ENCODE results near the gene ASCC3.

GRCh38 chr6:100506651-100507050 is 374.5 kb downstream of the ASCC3 start:
- TF ChIP-seq CTCF (IDR thresholded peaks at IDR 0.05 in 2 of 3, conservative IDR thresholded peaks at IDR 0.05 in 1 of 3; ENCODE audit: borderline replicate concordance in 1 of 3, insufficient read depth in 1 of 3, low read depth in 2 of 3, low read length in 2 of 3) (no peak), EGR1 (IDR thresholded peaks at IDR 0.05; ENCODE audit: low read depth) (no peak), POLR2A (IDR thresholded peaks at IDR 0.05; ENCODE audit: borderline replicate concordance, extremely low read depth, insufficient read depth, insufficient read length) (no peak)

All from HCT116 (cell line).